ENCODE measurements around the gene ETV7. TPM values are rescaled to one million over a fixed set of nuclear protein-coding genes. Genes with fewer than 3 reads are reported as not detected.

Gene ETV7
- total RNA-seq, 1 donor: 3.3 TPM

DNA sequence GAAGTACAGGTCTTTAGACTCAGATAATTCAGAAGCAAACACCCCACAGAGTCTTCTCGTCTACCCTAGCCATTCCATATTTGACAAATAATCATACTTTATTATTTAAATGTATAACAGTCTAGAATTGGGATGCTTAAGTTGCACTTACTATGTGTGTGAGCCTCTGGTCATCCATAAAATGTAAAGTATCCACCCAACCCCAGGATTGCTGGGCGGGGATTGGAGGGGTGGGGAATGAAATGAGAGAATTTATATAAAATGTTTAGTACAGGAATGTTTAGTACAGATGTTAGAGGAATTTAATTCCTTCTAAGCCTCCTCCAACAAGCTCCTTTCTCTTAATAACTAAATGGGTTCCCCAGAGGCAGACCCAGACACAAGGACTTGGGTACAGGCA is 67.6 kb downstream of the ETV7 start:
- H4K20me1 ChIP-seq (ENCODE audit: insufficient read depth, low read length): no peaks in the 10 kb centered on the region
- H3K4me1 ChIP-seq (ENCODE audit: insufficient read depth, low read length): no peaks in the 10 kb centered on the region
- H3K79me2 ChIP-seq (ENCODE audit: insufficient read depth, low read length): no peaks in the 10 kb centered on the region
- H3K27ac ChIP-seq (ENCODE audit: low read depth, low read length): no peak overlapping the region
- H3K4me3 ChIP-seq (ENCODE audit: insufficient read depth, low read length): no peak overlapping the region
- H3K36me3 ChIP-seq (ENCODE audit: insufficient read depth, low read length): no peaks in the 10 kb centered on the region
- H3K9me3 ChIP-seq (ENCODE audit: low read depth, low read length): no peaks in the 10 kb centered on the region
- no peak overlapping the region for H2AFZ ChIP-seq (ENCODE audit: low read length)
- DNase-seq (ENCODE audit: insufficient read length, low spot score, missing footprints): no peak
- peaks cover 37% of the 10 kb centered on the region for H3K27me3 ChIP-seq (ENCODE audit: insufficient read depth, low read length)
- H3K4me2 ChIP-seq (ENCODE audit: insufficient read depth, low read length): no peak overlapping the region
- TF ChIP-seq, protein P1, sequence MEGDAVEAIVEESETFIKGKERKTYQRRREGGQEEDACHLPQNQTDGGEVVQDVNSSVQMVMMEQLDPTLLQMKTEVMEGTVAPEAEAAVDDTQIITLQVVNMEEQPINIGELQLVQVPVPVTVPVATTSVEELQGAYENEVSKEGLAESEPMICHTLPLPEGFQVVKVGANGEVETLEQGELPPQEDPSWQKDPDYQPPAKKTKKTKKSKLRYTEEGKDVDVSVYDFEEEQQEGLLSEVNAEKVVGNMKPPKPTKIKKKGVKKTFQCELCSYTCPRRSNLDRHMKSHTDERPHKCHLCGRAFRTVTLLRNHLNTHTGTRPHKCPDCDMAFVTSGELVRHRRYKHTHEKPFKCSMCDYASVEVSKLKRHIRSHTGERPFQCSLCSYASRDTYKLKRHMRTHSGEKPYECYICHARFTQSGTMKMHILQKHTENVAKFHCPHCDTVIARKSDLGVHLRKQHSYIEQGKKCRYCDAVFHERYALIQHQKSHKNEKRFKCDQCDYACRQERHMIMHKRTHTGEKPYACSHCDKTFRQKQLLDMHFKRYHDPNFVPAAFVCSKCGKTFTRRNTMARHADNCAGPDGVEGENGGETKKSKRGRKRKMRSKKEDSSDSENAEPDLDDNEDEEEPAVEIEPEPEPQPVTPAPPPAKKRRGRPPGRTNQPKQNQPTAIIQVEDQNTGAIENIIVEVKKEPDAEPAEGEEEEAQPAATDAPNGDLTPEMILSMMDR (IDR thresholded peaks at IDR 0.05; ENCODE audit: extremely low read depth, low read depth, low read length): no peak

DNA sequence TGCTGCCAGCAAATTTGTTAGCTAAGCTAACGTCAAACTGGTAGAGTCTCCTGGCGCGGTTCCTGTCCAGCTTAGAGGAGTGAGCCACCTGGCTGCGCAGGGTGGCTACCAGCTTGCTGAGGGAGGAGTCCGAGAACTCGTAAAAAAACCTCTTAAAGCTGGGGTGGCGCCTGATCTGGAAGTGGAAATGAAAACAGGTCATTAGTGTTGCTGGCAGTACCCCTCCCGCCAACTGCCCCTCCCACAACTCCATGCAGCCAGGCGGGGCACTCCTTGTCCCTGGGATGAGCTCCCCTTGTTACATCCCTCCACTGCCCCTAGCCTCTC is 68.1 kb downstream of the ETV7 start:
- Histone ChIP-seq H3K36me3 (ENCODE audit: insufficient read depth, low read length) (no peaks in the 10 kb centered on the region), H3K4me1 (ENCODE audit: insufficient read depth, low read length) (no peaks in the 10 kb centered on the region), H2AFZ (ENCODE audit: low read length) (no peak overlapping the region), H3K27ac (ENCODE audit: low read depth, low read length) (no peak overlapping the region), H3K79me2 (ENCODE audit: insufficient read depth, low read length) (no peaks in the 10 kb centered on the region), H3K27me3 (ENCODE audit: insufficient read depth, low read length) (peaks cover 39% of the 10 kb centered on the region), H3K4me3 (ENCODE audit: insufficient read depth, low read length) (no peak overlapping the region), H4K20me1 (ENCODE audit: insufficient read depth, low read length) (no peaks in the 10 kb centered on the region), H3K4me2 (ENCODE audit: insufficient read depth, low read length) (no peak overlapping the region), H3K9me3 (ENCODE audit: low read depth, low read length) (no peaks in the 10 kb centered on the region)
- TF ChIP-seq, protein P1 (IDR thresholded peaks at IDR 0.05; ENCODE audit: extremely low read depth, low read depth, low read length): no peak
- DNase-seq (ENCODE audit: insufficient read length, low spot score, missing footprints): no peak

DNA sequence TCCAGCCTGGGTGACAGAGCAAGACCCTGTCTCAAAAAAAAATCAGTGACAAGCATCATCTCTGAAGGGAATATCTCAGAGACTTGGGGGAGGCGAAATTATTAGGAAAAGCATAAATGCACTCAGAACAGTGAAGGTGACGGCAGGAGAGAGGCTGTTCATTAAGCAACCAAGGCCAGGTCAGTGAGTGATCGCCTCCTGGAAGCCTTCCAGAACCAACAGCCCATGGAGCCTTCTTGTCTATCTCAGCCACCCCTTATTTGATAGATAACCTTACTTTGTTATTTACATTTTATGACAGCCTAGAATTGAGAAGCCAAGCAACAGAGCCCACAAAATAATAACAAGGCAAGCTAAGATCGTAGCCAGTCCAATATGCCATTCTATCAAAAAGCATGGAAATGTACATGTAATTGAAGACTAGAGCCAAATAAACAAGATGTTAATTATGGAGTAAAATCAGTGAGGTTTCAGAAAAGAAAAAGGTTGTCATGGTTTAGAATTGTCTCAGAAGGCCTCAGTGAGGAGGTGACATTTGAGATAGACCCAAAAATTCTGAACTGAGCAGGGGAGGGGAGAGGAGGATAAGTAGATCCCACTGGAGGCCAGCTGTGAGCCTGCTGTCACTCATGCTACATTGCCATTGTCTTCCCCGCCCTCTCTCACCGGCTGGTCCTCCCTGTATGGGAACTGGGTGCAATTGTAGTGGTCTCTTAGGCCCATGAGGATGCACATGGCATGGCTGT is 68.6 kb downstream of the ETV7 start:
- H3K4me2 ChIP-seq (ENCODE audit: insufficient read depth, low read length): no peak overlapping the region
- H3K27me3 ChIP-seq (ENCODE audit: insufficient read depth, low read length): peaks cover 39% of the 10 kb centered on the region
- no peak overlapping the region for H3K27ac ChIP-seq (ENCODE audit: low read depth, low read length)
- no peaks in the 10 kb centered on the region for H3K36me3 ChIP-seq (ENCODE audit: insufficient read depth, low read length)
- H3K9me3 ChIP-seq (ENCODE audit: low read depth, low read length): no peaks in the 10 kb centered on the region
- DNase-seq (ENCODE audit: insufficient read length, low spot score, missing footprints): no peak
- H2AFZ ChIP-seq (ENCODE audit: low read length): no peak overlapping the region
- no peaks in the 10 kb centered on the region for H3K4me1 ChIP-seq (ENCODE audit: insufficient read depth, low read length)
- TF ChIP-seq, protein P1 (IDR thresholded peaks at IDR 0.05; ENCODE audit: extremely low read depth, low read depth, low read length): no peak
- no peaks in the 10 kb centered on the region for H4K20me1 ChIP-seq (ENCODE audit: insufficient read depth, low read length)
- H3K4me3 ChIP-seq (ENCODE audit: insufficient read depth, low read length): no peak overlapping the region
- no peaks in the 10 kb centered on the region for H3K79me2 ChIP-seq (ENCODE audit: insufficient read depth, low read length)

DNA sequence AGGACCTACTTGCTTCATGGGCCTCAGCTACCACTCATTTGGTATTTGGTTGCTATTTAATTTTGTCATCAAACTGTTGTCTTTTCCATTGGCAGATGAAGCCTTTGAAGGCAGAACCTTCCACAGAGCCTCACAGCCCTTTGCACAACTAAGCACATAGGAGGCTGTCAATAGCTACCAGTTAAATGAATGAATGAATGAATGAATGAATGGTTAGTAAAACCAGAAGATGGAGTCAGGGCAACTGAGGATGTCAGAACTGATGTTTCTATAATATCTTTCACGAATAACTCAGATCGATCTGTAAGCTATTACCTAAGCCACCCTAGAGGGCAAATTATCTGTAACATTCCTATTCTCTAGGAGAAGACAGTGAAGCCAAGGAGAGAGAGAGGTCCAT is 69.8 kb downstream of the ETV7 start:
- peaks cover 5% of the 10 kb centered on the region for H3K4me1 ChIP-seq (ENCODE audit: insufficient read depth, low read length)
- no peaks in the 10 kb centered on the region for H3K9me3 ChIP-seq (ENCODE audit: low read depth, low read length)
- no peaks in the 10 kb centered on the region for H3K36me3 ChIP-seq (ENCODE audit: insufficient read depth, low read length)
- H3K27ac ChIP-seq (ENCODE audit: low read depth, low read length): no peak overlapping the region
- TF ChIP-seq, protein P1 (IDR thresholded peaks at IDR 0.05; ENCODE audit: extremely low read depth, low read depth, low read length): no peak
- H3K4me2 ChIP-seq (ENCODE audit: insufficient read depth, low read length): no peak overlapping the region
- no peak overlapping the region for H3K4me3 ChIP-seq (ENCODE audit: insufficient read depth, low read length)
- no peak overlapping the region for H2AFZ ChIP-seq (ENCODE audit: low read length)
- H4K20me1 ChIP-seq (ENCODE audit: insufficient read depth, low read length): no peaks in the 10 kb centered on the region
- no peaks in the 10 kb centered on the region for H3K79me2 ChIP-seq (ENCODE audit: insufficient read depth, low read length)
- H3K27me3 ChIP-seq (ENCODE audit: insufficient read depth, low read length): peaks cover 39% of the 10 kb centered on the region
- no peak for DNase-seq (ENCODE audit: insufficient read length, low spot score, missing footprints)

Other genes with a start within 250 kb of the ETV7 start
- gene BRPF3, start 190.9 kb downstream of the ETV7 start, total RNA-seq: 17.7 and 18.8 TPM in 2 replicates
- gene PNPLA1, start 117.6 kb downstream of the ETV7 start, total RNA-seq: under 0.01 TPM in 1 of 2 replicates, not detected in the other
- gene BNIP5, start 50.8 kb downstream of the ETV7 start, total RNA-seq: not detected in 2 replicates
- gene PXT1, start 55.2 kb upstream of the ETV7 start, total RNA-seq: under 0.01 TPM in 1 of 2 replicates, not detected in the other
- 182 and 210 TPM in 2 replicates for gene KCTD20, start 55.3 kb upstream of the ETV7 start, total RNA-seq
- 41.5 and 48.1 TPM in 2 replicates for gene STK38, start 159.8 kb upstream of the ETV7 start, total RNA-seq
- 236 and 289 TPM in 2 replicates for gene SRSF3, start 206.7 kb upstream of the ETV7 start, total RNA-seq

Measured in osteoblast (primary cell).